ENCODE results near the gene PRSS50.

The PRSS50 gene

GRCh38 chr3:46667657-46668056, 50.0 kb downstream of the PRSS50 start:
- no peak for DNase-seq

- DNase-seq: no peak
Measured at GRCh38 chr3:46667061-46667621, 50.5 kb downstream of the PRSS50 start.

- DNase-seq: no peak
Measured at GRCh38 chr3:46666453-46666845, 51.2 kb downstream of the PRSS50 start.

GRCh38 chr3:46665763-46666452, 51.8 kb downstream of the PRSS50 start:
- DNase-seq: no peak

GRCh38 chr3:46664971-46665762, 52.5 kb downstream of the PRSS50 start:
- no peak for DNase-seq

GRCh38 chr3:46664188-46664970, 53.3 kb downstream of the PRSS50 start:
- DNase-seq: no peak

GRCh38 chr3:46663591-46664135, 54.0 kb downstream of the PRSS50 start:
- DNase-seq: no peak

GRCh38 chr3:46662771-46663551, 54.7 kb downstream of the PRSS50 start:
- DNase-seq: no peak
